ENCODE measurements around the gene CDCA4. TPM values are rescaled to one million over a fixed set of nuclear protein-coding genes. Genes with fewer than 3 reads are reported as not detected.
A peak's percentile ranks its signal among the peaks of the same experiment; 100 is the strongest.

CDCA4 gene
- total RNA-seq, 1 experiment from 2014 or later: 41.4 TPM

DNA sequence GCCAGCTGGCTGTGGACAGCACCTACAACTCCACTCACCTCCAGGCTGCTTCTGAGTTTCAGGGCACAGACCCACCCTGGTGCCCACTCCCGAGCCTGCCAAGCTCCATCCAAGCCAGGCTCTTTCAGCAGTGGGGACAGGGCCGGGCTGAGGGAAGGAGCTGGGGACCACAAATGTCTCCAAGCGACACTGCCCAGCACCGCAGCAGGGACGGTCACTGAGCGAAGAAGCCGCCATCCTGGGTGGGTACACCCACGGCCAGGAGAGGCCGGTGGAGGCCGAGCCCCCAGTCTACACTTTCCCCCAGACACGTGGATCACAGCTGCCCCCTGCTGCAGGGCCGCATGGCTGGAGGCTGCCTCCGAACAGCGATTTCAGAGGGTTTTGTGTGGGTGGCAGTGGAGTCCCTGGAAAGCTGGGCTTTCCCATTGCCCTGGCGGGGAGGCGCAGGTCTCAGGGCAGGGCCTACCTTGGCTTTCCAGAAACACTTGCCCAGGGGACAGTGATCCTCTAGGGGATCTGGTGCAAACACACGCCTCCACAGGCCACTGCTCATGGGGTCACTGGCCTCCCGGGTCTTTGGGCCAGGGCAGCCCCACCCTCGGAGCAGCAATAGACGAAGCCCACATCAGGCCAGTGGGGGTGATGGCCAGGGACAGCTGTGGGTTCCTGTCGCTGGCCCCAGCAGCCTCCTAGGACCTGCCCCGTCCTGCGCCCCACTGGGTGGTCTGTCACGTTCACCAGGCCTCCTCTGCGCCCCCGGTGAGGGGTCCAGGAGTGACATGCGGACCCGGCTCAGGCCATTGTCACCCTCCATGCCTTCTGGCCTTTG, 45.6 kb upstream of the CDCA4 start:
- no peaks in the 10 kb centered on the region for H3K9me3 Mint-ChIP-seq (ENCODE audit: unreplicated experiment)
- ChIA-PET POLR2A (no interaction called here), CTCF (interaction anchor here (0.5 kb wide), 1 partner anchor 313 kb away, joined by 9 read pairs; the partner anchor contains the start of gene SIVA1)
- no peak overlapping the region for H3K4me3 ChIP-seq (ENCODE audit: low read depth, low read length)
- H3K4me1 ChIP-seq: peaks cover 17% of the 10 kb centered on the region
- H3K9me3 ChIP-seq: no peaks in the 10 kb centered on the region
- H3K4me1 Mint-ChIP-seq (ENCODE audit: low read depth, unreplicated experiment): peaks cover 8% of the 10 kb centered on the region
- no TSS peak for BruUV-seq (replicated peaks)
- no peaks in the 10 kb centered on the region for H3K27me3 ChIP-seq (replicated peaks; ENCODE audit: control insufficient read depth, insufficient read depth, low read length)
- intact Hi-C loops (cut with micrococcal nuclease; ENCODE audit: unreplicated experiment): no loop called here
- no peak overlapping the region for H3K27ac Mint-ChIP-seq (ENCODE audit: unreplicated experiment)
- no peak for DNase-seq
- H3K4me3 Mint-ChIP-seq (ENCODE audit: unreplicated experiment): no peak overlapping the region
- no peaks in the 10 kb centered on the region for H3K36me3 ChIP-seq (ENCODE audit: control insufficient read depth, insufficient read depth, low read length)
- TF ChIP-seq, protein P1, sequence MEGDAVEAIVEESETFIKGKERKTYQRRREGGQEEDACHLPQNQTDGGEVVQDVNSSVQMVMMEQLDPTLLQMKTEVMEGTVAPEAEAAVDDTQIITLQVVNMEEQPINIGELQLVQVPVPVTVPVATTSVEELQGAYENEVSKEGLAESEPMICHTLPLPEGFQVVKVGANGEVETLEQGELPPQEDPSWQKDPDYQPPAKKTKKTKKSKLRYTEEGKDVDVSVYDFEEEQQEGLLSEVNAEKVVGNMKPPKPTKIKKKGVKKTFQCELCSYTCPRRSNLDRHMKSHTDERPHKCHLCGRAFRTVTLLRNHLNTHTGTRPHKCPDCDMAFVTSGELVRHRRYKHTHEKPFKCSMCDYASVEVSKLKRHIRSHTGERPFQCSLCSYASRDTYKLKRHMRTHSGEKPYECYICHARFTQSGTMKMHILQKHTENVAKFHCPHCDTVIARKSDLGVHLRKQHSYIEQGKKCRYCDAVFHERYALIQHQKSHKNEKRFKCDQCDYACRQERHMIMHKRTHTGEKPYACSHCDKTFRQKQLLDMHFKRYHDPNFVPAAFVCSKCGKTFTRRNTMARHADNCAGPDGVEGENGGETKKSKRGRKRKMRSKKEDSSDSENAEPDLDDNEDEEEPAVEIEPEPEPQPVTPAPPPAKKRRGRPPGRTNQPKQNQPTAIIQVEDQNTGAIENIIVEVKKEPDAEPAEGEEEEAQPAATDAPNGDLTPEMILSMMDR (IDR thresholded peaks at IDR 0.05; ENCODE audit: insufficient read depth in 1 of 2, low read depth in 1 of 2, low read length in 1 of 2, severe bottlenecking in 1 of 2, unreplicated experiment in 1 of 2): no peak
- H3K36me3 Mint-ChIP-seq (ENCODE audit: insufficient read depth, unreplicated experiment): no peaks in the 10 kb centered on the region
- no peaks in the 10 kb centered on the region for H3K27me3 Mint-ChIP-seq (ENCODE audit: insufficient read depth, unreplicated experiment)

DNA sequence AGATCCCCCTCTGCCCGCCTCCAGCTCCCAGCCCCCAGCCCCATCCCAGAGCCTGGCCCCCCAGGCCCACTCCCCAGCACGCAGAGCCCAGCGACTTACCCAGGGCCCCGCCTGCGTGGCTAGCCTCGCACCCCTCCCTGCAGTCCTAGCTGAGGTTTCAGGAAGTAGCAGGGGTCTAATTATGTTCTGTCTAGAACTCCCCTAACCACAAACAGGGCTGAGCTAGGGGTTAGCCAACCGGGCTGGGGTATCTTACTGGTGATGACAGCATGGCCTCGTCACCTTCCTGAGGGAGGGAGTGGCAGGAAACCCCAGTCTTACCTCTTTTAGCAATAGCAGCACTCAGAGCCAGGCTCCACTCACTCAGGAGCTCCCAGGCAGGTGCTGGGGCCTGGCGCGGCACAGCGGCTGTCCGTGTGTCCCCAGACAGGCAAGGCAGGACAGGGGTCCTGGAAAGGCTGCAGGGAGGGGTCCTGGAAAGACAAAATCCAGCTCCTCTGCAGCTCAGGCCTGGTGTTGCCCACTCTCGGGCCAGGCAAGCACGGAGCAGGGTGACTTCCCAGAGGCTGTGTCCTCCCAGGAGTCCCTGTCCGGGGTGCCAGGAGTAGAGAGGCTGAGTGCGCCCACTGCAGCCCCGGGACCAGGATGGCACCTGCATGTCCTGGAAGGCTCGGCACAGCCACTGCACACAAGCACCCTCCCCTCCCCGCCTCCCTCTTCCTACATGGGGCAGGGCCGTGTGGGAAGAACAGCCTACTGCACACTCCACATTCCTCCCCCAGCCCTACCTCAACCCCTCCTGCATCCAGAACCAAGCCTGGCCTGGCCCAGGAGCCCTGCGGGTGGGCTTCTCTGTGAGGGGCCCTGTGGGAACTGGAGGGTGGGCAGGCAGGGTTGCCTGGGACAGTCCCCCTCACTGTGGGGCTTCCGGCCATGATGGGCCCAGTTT, 44.7 kb upstream of the CDCA4 start, which contains the start of gene GPR132:
Gene GPR132 (minus strand): TSS at position 151 of the 949 bp plus-strand sequence. CDS start 10,010 bp downstream, outside the sequence.
- peak within 1 kb of the TSS; percentile 56 for H3K27ac Mint-ChIP-seq (ENCODE audit: unreplicated experiment)
- DNase-seq: no peak
- Histone ChIP-seq H3K4me1 (peaks cover 17% of the 10 kb centered on the region), H3K4me3 (ENCODE audit: low read depth, low read length) (no peak within 1 kb of the TSS), H3K27me3 (replicated peaks; ENCODE audit: control insufficient read depth, insufficient read depth, low read length) (no peaks in the 10 kb centered on the region), H3K36me3 (ENCODE audit: control insufficient read depth, insufficient read depth, low read length) (no peaks in the 10 kb centered on the region), H3K9me3 (no peaks in the 10 kb centered on the region)
- no peaks in the 10 kb centered on the region for H3K27me3 Mint-ChIP-seq (ENCODE audit: insufficient read depth, unreplicated experiment)
- no TSS peak for BruUV-seq (replicated peaks)
- ChIA-PET POLR2A (no interaction called here), CTCF (no interaction called here)
- TF ChIP-seq, protein P1 (IDR thresholded peaks at IDR 0.05; ENCODE audit: insufficient read depth in 1 of 2, low read depth in 1 of 2, low read length in 1 of 2, severe bottlenecking in 1 of 2, unreplicated experiment in 1 of 2): no peak
- H3K36me3 Mint-ChIP-seq (ENCODE audit: insufficient read depth, unreplicated experiment): no peaks in the 10 kb centered on the region
- peak within 1 kb of the TSS; percentile 17 for H3K4me3 Mint-ChIP-seq (ENCODE audit: unreplicated experiment)
- H3K9me3 Mint-ChIP-seq (ENCODE audit: unreplicated experiment): no peaks in the 10 kb centered on the region
- peaks cover 8% of the 10 kb centered on the region for H3K4me1 Mint-ChIP-seq (ENCODE audit: low read depth, unreplicated experiment)
- intact Hi-C loops (cut with micrococcal nuclease; ENCODE audit: unreplicated experiment): no loop called here

DNA sequence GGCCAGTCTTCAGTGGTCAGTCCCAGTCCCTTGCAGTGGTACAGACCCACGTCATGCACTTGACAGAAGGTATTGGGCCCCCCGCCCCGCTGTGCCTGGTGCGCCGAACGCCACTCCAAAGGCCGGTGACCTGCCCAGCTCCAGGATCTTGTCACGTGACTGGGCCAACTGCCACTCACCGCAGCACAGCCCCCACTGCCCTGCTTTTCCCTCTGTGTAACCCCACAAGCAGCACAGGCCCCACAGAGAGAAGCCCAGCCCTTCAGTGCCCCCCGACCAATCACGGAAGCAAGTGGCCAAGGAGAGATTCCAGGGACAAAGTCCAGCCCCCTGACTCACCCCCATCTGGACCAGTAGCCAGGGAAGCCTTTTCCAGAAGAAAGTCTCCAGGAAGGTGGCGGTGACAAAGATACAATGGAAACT, 43.8 kb upstream of the CDCA4 start:
- peak; percentile 52 to 69 for DNase-seq
- no peaks in the 10 kb centered on the region for H3K36me3 Mint-ChIP-seq (ENCODE audit: insufficient read depth, unreplicated experiment)
- H3K27me3 Mint-ChIP-seq (ENCODE audit: insufficient read depth, unreplicated experiment): no peaks in the 10 kb centered on the region
- Histone ChIP-seq H3K9me3 (no peaks in the 10 kb centered on the region), H3K4me1 (peaks cover 17% of the 10 kb centered on the region), H3K27me3 (replicated peaks; ENCODE audit: control insufficient read depth, insufficient read depth, low read length) (no peaks in the 10 kb centered on the region), H3K36me3 (ENCODE audit: control insufficient read depth, insufficient read depth, low read length) (no peaks in the 10 kb centered on the region), H3K4me3 (ENCODE audit: low read depth, low read length) (no peak overlapping the region)
- POLR2A ChIA-PET: no interaction called here
- peak overlapping the region; percentile 56 for H3K27ac Mint-ChIP-seq (ENCODE audit: unreplicated experiment)
- peaks cover 9% of the 10 kb centered on the region for H3K4me1 Mint-ChIP-seq (ENCODE audit: low read depth, unreplicated experiment)
- intact Hi-C loops (cut with micrococcal nuclease; ENCODE audit: unreplicated experiment): no loop called here
- H3K9me3 Mint-ChIP-seq (ENCODE audit: unreplicated experiment): no peaks in the 10 kb centered on the region
- peak overlapping the region; percentile 17 for H3K4me3 Mint-ChIP-seq (ENCODE audit: unreplicated experiment)
- no TSS peak for BruUV-seq (replicated peaks)
- CTCF ChIA-PET: no interaction called here
- TF ChIP-seq, protein P1 (IDR thresholded peaks at IDR 0.05; ENCODE audit: insufficient read depth in 1 of 2, low read depth in 1 of 2, low read length in 1 of 2, severe bottlenecking in 1 of 2, unreplicated experiment in 1 of 2): no peak
